ENCODE results near the gene FAM184B. TPM values are rescaled to one million over a fixed set of nuclear protein-coding genes. Genes with fewer than 3 reads are reported as not detected.

Gene FAM184B
- not detected in 2 replicates for total RNA-seq

GRCh38 chr4:17781300-17782287 lies at the start of gene FAM184B:
FAM184B (minus strand) TSS chr4:17781621; CDS start chr4:17781299, 322 bp downstream.

GRCh38 chr4:17810260-17811077 lies 29.0 kb upstream of the FAM184B start, which contains the start of the genes DCAF16 and NCAPG:
DCAF16 (minus strand) TSS chr4:17810757; CDS start chr4:17804141, 6,616 bp downstream.
NCAPG (plus strand) TSS chr4:17810979; CDS start chr4:17811078, 99 bp downstream.

GRCh38 chr4:17614416-17615299 lies 166.8 kb downstream of the FAM184B start, which contains the start of gene MED28:
MED28 (plus strand) TSS chr4:17614641; CDS start chr4:17614655, 14 bp downstream.

Other genes starting within 250 kb of the FAM184B start
- gene LAP3, start 204.4 kb downstream of the FAM184B start, total RNA-seq = 222 and 338 TPM in 2 replicates
- 8.9 and 16.0 TPM in 2 replicates for gene MED28, start 167.0 kb downstream of the FAM184B start, total RNA-seq
- 12.5 and 21.3 TPM in 2 replicates for gene DCAF16, start 29.1 kb upstream of the FAM184B start, total RNA-seq
- gene NCAPG, start 29.4 kb upstream of the FAM184B start, total RNA-seq = 29.7 and 34.2 TPM in 2 replicates
- 11.7 and 21.2 TPM in 2 replicates for gene LCORL, start 240.1 kb upstream of the FAM184B start, total RNA-seq

Data from bladder microvascular endothelial cell (primary cell).